Renal cortex interstitium (tissue), 11 donors: ENCODE measurements around the gene REEP6. TPM values are rescaled to one million over a fixed set of nuclear protein-coding genes. Genes with fewer than 3 reads are reported as not detected.
A peak's percentile ranks its signal among the peaks of the same experiment; 100 is the strongest.

ENCODE experiments used
- DNase-seq, 11 donors: peaks; one replicate each; pipeline ENCODE4 v3.0.0-alpha.2; 2013; ENCODE audit warnings: low read depth in 9 of 11, low spot score in 4 of 11; ENCODE audit errors: extremely low read depth in 1 of 11
- polyA plus RNA-seq, 3 donors: library from polyadenylated mRNA; unstranded; fragments of 120-200 nt; gene quantifications; one replicate each; pipeline ENCODE4 v1.2.1, GENCODE V29; 2013; ENCODE audit not compliant: insufficient read length in 3 of 3

REEP6 gene
- polyA plus RNA-seq, 3 donors, result 14.5 to 28.1 (median 23.8) TPM

DNA sequence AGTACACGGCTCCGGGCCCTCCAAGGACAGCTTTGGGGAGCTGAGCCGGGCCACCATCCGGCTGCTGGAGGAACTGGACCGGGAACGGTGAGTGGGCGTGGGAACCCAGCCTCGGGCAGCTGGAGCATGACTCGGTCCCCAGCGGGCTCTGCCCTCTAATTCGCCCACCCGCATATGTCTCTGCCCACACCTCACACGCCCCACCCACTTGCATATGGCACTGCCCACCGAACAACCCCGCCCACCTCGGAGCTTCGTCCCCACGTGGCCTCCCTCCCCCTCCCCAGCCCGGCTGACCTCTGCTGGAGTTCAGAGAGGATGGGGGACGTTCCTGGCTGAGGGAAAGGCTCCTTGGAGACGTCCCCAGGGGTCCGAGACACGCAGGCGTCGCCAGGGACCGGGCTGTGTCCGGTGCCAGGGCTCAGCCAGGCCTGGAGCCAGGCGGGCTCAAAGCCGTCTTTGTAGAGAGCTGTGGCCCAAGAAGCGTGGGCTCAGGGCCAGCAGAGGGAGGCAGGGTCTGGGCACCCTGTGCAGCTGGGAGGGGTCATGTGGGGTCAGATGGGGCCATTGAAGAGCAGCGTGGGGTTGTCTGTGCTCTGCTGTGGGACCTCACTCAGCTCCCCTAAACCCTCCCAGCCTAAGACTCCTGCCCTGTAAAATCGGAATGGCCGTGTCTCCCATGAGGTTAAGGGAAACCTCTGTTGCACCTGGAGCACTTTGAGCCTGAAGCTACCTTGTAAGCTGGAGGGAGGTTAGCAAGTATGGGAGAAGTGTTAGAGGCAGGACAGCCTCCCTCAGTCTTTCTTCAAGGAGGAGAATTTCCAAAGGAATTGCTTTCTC is 37.2 kb upstream of the REEP6 start:
- DNase-seq, result no peak

DNA sequence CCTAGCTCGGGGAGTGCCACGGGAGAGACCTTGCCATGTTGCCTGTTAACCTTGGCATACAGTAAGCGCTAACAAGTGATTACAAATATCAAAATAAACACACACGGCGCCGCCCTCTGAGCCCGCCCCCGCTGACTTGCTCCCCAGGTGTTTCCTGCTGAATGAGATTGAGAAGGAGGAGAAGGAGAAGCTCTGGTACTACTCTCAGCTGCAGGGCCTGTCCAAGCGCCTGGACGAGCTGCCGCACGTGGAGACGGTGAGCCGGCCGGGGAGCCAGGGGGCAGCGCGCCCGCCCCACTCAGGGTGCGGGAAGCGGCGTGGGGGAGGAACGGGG is 36.0 kb upstream of the REEP6 start:
- DNase-seq, result no peak

DNA sequence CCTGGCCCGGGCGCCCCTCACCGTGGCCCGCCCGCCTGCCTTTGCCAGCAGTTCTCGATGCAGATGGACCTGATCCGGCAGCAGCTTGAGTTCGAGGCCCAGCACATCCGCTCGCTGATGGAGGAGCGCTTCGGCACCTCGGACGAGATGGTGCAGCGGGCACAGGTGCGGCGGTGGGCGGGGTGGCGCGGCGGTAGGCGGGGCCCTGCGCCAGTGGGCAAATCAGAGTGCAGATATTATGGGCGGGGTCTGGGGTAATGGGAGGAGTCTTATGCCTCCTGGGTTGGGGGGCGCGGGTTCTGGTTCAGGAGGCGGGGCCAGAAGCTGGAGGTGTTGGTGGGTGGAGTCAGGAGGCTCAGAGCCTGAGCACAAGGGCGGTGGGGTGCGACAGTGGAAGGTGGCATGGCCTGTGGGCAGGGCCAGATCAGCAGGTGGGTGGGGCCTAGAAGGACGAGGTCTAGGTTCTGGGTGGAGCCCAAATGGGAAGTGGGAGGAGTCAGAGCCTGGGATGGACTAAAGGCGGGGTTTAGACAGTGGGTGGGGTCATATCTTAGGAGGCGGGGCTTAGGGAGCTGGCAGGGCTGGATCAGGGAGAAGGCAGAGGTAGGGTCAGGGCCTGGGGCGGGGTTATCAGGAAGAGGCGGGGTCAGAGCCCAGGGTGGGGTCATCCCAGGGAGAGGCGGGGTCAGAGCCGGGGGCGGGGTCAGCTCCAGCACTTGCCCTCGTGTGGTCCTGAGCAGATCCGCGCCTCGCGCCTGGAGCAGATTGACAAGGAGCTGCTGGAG is 35.5 kb upstream of the REEP6 start:
- no peak for DNase-seq

DNA sequence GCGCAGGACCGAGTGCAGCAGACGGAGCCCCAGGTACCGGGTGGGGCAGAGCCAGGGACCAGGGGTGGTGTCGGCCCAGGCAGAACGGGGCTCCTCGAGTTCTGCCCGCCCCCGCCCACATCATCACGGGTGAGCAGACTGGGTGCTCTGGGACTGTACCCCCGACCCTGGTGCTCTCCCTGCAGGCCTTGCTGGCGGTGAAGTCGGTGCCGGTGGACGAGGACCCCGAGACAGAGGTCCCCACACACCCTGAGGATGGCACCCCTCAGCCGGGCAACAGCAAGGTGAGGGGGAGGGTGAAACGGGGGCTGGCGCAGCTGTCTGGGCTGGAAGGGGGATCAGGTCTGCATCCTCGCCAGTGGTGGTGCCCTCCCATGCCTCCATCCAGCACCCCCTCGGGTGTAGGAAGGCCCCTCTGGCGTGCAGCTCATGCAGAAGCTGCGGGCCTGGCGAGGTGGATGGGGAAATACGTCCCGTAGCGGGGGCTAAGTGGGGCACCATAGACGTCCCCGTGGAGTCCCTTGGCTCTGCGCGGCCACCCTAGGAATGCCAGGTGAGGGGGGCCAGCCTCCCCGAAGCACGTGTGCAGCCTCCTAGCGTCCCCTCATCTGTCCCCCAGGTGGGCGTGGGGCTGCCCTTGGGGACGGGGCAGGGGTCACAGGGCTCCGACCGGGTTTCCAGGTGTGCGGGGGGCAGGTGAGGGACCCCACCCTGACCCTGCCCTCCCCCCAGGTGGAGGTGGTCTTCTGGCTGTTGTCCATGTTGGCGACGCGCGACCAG is 34.7 kb upstream of the REEP6 start:
- no peak for DNase-seq

DNA sequence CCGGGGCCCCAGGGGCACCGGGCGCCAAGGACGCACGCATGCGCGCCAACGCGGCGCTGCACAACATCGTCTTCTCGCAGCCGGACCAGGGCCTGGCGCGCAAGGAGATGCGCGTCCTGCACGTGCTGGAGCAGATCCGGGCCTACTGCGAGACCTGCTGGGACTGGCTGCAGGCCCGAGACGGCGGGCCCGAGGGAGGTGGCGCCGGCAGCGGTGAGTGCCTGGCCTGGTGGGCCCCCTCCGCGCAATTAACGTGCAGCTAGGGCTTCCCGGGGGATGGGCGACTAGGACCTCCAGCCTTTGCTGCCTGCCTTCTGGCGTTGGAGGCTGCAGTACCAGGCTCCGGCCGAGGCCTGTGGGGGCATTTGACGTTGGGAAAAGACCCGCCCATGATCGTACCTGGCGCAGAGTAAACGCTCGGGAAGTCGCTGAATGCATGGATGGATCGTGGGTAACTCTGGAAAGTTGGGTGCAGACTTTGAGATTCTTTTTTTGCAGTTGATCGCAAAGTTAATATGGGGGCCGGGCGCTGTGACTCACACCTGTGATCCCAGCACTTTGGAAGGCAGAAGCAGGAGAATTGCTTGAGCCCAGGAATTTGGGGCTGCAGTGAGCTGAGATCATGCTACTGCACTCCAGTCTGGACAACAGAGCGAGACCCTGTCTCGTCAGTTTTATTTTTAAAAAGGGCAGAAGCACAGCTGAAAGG is 33.8 kb upstream of the REEP6 start:
- DNase-seq, result no peak

DNA sequence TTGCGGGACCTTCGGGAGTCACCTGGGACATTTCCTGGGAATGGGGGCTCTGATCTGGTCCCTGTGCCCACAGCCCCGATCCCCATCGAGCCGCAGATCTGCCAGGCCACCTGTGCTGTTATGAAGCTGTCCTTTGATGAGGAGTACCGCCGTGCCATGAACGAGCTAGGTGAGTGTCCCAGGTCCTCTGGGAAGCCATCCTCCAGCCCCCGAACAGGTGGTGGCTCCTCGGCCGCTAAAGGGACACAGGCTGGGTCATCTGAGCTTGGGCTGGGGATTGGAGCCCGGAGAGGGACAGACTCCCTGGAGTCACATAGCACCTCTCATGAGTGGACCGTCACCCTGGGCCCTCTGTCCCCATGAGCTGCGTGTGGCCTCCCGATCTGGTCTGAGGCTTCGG is 33.1 kb upstream of the REEP6 start:
- no peak for DNase-seq

DNA sequence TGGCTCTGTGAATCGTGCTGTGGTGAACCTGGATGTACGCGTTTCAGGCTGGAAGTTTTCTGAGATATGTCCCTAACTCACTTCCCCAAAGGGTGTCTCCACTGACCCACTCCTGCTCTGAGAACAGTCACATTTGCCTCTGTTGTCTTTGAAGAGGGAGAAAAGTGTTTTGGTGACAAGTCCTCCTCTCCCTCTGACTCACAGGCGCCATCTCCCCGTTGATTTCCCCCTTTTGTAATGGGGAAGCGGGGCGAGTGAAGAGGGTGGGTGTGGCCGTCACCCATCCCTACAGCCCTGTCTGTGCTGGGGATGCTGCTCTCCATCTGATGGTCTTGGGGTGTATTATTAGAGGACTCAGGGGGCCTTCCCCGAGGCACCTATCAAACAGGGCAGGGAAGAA is 31.5 kb upstream of the REEP6 start:
- DNase-seq, result no peak

DNA sequence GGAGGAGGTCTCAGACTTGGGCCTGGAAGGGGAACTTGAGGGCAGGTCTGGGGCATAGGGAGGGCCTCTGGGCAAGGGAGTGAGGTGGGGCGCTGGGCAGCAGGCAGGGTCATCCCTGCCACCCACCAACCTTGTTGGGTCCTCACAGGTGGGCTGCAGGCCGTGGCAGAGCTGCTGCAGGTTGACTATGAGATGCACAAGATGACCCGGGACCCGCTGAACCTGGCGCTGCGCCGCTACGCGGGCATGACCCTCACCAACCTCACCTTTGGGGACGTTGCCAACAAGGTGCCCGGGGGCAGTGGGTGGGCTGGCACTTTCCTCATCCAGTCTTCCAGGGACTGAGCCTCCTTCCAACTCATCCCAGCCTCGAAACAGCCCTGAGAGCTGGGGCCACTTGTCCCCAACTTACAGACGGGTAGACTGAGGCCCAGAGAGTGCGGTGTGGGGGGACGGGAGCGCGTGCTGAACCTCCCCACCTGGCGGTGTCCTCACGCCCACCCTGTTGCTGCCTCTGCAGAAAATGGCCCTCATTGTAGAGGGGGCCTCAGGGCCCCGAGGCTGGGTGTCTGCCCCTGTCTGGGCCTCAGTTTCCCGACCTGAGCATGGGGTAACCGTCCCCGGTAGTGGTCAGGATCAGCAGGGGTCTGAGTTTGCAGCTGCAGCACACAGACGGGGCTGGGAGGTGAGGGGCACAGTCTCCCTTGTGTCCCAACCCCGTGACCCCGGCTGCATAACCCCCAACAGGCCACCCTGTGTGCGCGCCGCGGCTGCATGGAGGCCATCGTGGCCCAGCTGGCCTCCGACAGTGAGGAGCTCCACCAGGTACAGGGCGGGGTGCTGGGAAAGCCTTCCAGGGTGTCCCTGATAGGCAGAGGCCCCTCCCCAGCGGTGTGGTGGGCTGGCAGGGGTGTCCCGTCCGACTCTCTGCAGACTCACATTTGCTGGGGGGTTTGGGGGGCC is 30.7 kb upstream of the REEP6 start:
- no peak for DNase-seq

DNA sequence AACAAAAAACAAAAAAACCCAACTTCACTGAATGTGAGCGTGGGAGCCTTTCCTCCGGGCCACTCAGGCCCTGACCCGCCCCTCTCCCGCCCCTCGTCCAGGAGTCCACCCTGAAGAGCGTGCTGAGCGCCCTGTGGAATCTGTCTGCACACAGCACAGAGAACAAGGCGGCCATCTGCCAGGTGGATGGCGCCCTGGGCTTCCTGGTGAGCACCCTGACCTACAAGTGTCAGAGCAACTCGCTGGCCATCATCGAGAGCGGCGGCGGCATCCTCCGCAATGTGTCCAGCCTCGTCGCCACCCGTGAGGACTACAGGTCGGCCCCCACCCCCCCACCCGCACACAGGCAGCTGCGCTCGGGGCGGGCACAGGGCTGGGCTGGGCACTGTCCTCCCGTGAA is 29.1 kb upstream of the REEP6 start:
- DNase-seq, result no peak

DNA sequence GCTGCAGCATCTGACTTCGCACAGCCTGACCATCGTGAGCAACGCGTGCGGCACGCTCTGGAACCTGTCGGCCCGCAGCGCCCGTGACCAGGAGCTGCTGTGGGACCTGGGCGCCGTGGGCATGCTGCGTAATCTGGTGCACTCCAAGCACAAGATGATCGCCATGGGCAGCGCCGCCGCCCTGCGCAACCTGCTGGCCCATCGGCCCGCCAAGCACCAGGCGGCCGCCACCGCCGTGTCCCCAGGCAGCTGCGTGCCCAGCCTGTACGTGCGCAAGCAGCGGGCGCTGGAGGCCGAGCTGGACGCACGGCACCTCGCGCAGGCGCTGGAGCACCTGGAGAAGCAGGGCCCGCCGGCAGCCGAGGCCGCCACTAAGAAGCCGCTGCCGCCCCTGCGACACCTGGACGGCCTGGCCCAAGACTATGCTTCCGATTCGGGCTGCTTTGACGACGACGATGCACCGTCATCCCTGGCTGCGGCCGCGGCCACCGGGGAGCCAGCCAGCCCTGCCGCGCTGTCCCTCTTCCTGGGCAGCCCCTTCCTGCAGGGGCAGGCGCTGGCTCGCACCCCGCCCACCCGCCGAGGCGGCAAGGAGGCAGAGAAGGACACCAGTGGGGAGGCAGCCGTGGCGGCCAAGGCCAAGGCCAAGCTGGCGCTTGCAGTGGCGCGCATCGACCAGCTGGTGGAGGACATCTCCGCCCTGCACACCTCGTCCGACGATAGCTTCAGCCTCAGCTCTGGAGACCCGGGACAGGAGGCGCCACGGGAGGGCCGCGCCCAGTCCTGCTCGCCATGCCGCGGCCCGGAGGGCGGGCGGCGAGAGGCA is 25.6 kb upstream of the REEP6 start:
- peak in 1 of 11 donors; percentile 45 for DNase-seq

DNA sequence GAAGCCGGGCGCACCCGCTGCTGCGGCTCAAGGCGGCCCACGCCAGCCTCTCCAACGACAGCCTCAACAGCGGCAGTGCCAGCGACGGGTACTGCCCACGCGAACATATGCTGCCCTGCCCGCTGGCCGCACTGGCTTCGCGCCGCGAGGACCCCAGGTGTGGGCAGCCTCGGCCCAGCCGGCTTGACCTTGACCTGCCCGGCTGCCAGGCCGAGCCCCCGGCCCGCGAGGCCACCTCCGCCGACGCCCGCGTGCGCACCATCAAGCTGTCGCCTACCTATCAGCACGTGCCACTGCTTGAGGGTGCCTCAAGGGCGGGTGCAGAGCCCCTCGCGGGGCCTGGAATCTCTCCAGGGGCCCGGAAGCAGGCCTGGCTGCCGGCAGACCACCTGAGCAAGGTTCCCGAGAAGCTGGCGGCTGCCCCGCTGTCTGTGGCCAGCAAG is 24.9 kb upstream of the REEP6 start:
- DNase-seq, result no peak

DNA sequence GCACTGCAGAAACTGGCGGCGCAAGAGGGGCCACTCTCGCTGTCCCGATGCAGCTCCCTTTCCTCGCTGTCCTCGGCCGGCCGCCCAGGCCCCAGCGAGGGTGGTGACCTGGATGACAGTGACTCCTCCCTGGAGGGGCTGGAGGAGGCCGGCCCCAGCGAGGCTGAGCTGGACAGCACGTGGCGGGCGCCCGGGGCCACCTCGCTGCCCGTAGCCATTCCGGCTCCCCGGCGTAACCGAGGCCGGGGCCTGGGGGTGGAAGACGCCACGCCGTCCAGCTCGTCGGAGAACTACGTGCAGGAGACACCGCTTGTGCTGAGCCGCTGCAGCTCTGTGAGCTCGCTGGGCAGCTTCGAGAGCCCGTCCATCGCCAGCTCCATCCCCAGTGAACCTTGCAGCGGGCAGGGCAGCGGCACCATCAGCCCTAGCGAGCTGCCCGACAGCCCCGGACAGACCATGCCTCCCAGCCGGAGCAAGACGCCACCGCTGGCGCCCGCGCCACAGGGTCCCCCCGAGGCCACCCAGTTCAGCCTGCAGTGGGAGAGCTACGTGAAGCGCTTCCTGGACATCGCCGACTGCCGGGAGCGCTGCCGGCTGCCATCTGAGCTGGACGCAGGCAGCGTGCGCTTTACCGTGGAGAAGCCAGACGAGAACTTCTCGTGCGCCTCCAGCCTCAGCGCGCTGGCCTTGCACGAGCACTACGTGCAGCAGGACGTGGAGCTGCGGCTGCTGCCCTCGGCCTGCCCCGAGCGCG is 24.3 kb upstream of the REEP6 start:
- no peak for DNase-seq

DNA sequence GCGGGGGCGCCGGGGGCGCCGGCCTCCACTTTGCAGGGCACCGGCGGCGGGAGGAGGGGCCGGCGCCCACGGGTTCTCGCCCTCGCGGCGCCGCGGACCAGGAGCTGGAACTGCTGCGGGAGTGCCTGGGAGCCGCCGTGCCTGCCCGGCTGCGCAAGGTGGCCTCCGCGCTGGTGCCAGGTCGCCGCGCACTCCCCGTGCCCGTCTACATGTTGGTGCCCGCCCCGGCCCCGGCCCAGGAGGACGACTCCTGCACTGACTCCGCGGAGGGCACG is 23.8 kb upstream of the REEP6 start:
- no peak for DNase-seq

DNA sequence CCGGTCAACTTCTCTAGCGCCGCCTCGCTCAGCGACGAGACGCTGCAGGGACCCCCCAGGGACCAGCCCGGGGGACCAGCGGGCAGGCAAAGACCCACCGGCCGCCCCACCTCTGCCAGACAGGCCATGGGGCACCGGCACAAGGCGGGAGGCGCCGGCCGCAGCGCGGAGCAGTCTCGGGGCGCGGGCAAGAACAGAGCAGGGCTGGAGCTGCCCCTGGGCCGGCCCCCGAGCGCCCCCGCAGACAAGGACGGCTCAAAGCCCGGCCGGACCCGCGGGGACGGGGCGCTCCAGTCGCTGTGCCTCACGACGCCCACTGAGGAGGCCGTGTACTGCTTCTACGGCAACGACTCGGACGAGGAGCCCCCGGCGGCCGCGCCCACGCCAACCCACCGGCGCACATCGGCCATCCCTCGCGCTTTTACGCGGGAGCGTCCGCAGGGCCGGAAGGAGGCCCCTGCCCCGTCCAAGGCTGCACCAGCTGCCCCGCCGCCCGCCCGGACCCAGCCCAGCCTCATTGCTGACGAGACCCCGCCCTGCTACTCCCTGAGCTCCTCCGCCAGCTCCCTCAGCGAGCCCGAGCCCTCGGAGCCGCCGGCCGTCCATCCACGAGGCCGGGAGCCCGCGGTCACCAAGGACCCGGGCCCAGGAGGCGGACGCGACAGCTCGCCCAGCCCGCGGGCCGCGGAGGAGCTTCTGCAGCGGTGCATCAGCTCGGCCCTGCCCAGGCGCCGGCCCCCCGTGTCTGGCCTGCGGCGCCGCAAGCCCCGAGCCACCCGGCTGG is 23.3 kb upstream of the REEP6 start:
- no peak for DNase-seq

DNA sequence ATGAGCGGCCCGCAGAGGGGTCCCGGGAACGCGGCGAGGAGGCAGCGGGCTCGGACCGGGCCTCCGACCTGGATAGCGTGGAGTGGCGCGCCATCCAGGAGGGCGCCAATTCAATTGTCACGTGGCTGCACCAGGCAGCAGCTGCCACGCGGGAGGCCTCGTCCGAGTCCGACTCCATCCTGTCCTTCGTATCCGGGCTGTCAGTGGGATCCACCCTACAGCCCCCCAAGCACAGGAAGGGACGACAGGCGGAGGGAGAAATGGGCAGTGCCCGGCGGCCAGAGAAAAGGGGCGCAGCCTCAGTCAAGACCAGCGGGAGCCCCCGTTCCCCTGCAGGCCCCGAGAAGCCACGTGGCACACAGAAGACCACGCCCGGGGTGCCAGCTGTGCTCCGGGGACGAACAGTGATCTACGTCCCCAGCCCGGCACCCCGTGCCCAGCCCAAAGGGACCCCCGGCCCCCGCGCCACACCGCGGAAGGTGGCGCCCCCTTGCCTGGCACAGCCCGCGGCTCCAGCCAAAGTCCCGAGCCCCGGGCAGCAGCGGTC is 22.6 kb upstream of the REEP6 start:
- no peak for DNase-seq

DNA sequence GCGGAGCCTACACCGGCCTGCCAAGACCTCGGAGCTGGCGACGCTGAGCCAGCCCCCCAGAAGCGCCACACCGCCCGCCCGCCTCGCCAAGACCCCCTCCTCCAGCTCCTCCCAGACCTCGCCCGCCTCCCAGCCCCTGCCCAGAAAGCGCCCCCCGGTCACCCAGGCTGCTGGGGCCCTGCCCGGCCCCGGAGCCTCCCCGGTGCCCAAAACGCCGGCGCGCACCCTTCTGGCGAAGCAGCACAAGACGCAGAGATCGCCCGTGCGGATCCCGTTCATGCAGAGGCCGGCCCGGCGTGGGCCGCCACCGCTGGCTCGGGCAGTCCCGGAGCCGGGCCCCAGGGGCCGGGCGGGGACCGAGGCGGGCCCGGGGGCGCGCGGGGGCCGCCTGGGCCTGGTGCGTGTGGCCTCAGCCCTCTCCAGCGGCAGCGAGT is 22.1 kb upstream of the REEP6 start:
- DNase-seq, result no peak
